K562 (cell line): Measurements from ENCODE around the gene ASPHD2. TPM values are rescaled to one million over a fixed set of nuclear protein-coding genes. Genes with fewer than 3 reads are reported as not detected.

Experiments used
- ATF2 ChIP-seq: sonication (generic); formaldehyde crosslinking; IDR thresholded peaks from 2 replicates; pipeline ENCODE4 v1.8.1; 2022; ENCODE audit warnings: missing genetic modification reagents
- BRCA1 ChIP-seq, 2 experiments: fragments of 450-650 bp in 1 of 2; sonication (generic) in 1 of 2; formaldehyde crosslinking in 1 of 2; IDR thresholded peaks; 2 replicates each; pipeline versions ENCODE4 v1.5.0 to v1.6.1; 2017 to 2020; ENCODE audit warnings: mild to moderate bottlenecking in 1 of 2, missing genetic modification reagents in 1 of 2
- CREM ChIP-seq: IDR thresholded peaks from 2 replicates; pipeline ENCODE4 v1.6.1; 2014; ENCODE audit warnings: antibody characterized with exemption, low read depth
- DIDO1 ChIP-seq: fragments of 450-650 bp; IDR thresholded peaks from 2 replicates; pipeline ENCODE4 v1.6.1; 2016; ENCODE audit warnings: low read depth, missing biosample characterization, missing genetic modification characterization
- ETS1 ChIP-seq: conservative IDR thresholded peaks from 2 replicates; pipeline ENCODE4 v1.6.1; 2011; ENCODE audit warnings: low read depth, mild to moderate bottlenecking, low read length; ENCODE audit not compliant: control insufficient read depth
- ILF3 ChIP-seq: fragments of 450-650 bp; IDR thresholded peaks from 2 replicates; pipeline ENCODE4 v1.6.1; 2018; ENCODE audit warnings: antibody characterized with exemption, mild to moderate bottlenecking, moderate library complexity, borderline replicate concordance
- KDM5B ChIP-seq: fragments of 200-600 bp; sonication (generic); IDR thresholded peaks from 2 replicates; pipeline ENCODE4 v1.6.1; 2012; ENCODE audit warnings: low read depth, mild to moderate bottlenecking, moderate library complexity, low read length, control low read depth, inconsistent platforms; ENCODE audit not compliant: insufficient replicate concordance
- MECOM ChIP-seq: fragments of 250-450 bp; sonication (Bioruptor Pico); IDR thresholded peaks from 2 replicates; pipeline ENCODE4 v1.8.0; 2022; ENCODE audit warnings: inconsistent platforms
- MYC ChIP-seq, 2 experiments: fragments of 250-450 bp in 1 of 2; sonication (Bioruptor Pico) in 1 of 2; IDR thresholded peaks; 2 replicates each; pipeline versions ENCODE4 v1.5.1 to v1.6.1; 2012 to 2021; ENCODE audit warnings: low read depth in 2 of 2, borderline replicate concordance in 1 of 2, improper control_type of control experiment in 1 of 2, low read length in 1 of 2, mild to moderate bottlenecking in 1 of 2, moderate library complexity in 1 of 2
- NR4A1 ChIP-seq, 2 experiments: fragments of 250-450 bp in 1 of 2; fragments of 450-650 bp in 1 of 2; sonication (Bioruptor Pico) in 1 of 2; IDR thresholded peaks; 2 replicates each; pipeline versions ENCODE4 v1.4.0 to v1.6.1; 2016 to 2020; ENCODE audit warnings: mild to moderate bottlenecking in 2 of 2, missing compliant biosample characterization in 1 of 2, missing genetic modification characterization in 1 of 2, moderate library complexity in 1 of 2
- PHF8 ChIP-seq: fragments of 200-600 bp; sonication (generic); IDR thresholded peaks from 2 replicates; pipeline ENCODE4 v1.6.1; 2012; ENCODE audit warnings: mixed run types, mild to moderate bottlenecking, inconsistent platforms, low read length, moderate library complexity, borderline replicate concordance
- SMAD1 ChIP-seq: fragments of 150-350 bp; IDR thresholded peaks from 2 replicates; pipeline ENCODE4 v1.6.1; 2014; ENCODE audit warnings: low read length, low read depth; ENCODE audit not compliant: partially characterized antibody
- SMARCE1 ChIP-seq: fragments of 450-650 bp; IDR thresholded peaks from 2 replicates; pipeline ENCODE4 v1.7.1; 2016; ENCODE audit warnings: mild to moderate bottlenecking
- TAF7 ChIP-seq: fragments of 450-650 bp; IDR thresholded peaks from 2 replicates; pipeline ENCODE4 v1.6.1; 2016; ENCODE audit warnings: missing genetic modification characterization, missing compliant biosample characterization
- TOE1 ChIP-seq, 2 experiments: fragments of 450-650 bp in 1 of 2; sonication (generic) in 1 of 2; formaldehyde crosslinking in 1 of 2; IDR thresholded peaks; 2 replicates each; pipeline versions ENCODE4 v1.7.1 to v1.8.0; 2016 to 2022; ENCODE audit warnings: borderline replicate concordance in 2 of 2, mild to moderate bottlenecking in 2 of 2, antibody characterized with exemption in 1 of 2, inconsistent platforms in 1 of 2, low read depth in 1 of 2, missing genetic modification reagents in 1 of 2, moderate library complexity in 1 of 2
- ZNF224 ChIP-seq: sonication (generic); formaldehyde crosslinking; IDR thresholded peaks from 2 replicates; pipeline ENCODE4 v1.8.0; 2022; ENCODE audit warnings: mild to moderate bottlenecking, missing genetic modification reagents
- ZNF780A ChIP-seq: fragments of 250-450 bp; sonication (Bioruptor Pico); IDR thresholded peaks from 2 replicates; pipeline ENCODE4 v1.5.0; 2021; ENCODE audit warnings: mild to moderate bottlenecking
- polyA plus RNA-seq, 8 experiments: library from polyadenylated mRNA; depleted of rRNA in 4 of 8; stranded (reverse) in 5 of 8; unstranded in 3 of 8; fragments of >200 nt; fragmentation: Nextera tagmentation in 2 of 8; fragmentation: Illumina TruSeq in 1 of 8; extraction: Ambion mirVana in 2 of 8; extraction: Trizol in 1 of 8; gene quantifications; 2 replicates each; pipeline versions ENCODE4 v1.2.1 to v1.2.3, GENCODE V29; 2011 to 2014; ENCODE audit warnings: inconsistent platforms in 1 of 8, missing spikeins in 1 of 8
- total RNA-seq, 7 experiments: library from RNA; depleted of rRNA in 6 of 7; stranded (reverse); fragments of >200 nt in 6 of 7; fragmentation: Illumina TruSeq in 2 of 7; extraction: Trizol in 2 of 7; gene quantifications; 2 replicates each; pipeline versions ENCODE4 v1.2.1 to v1.2.3, GENCODE V29; 2011 to 2021; ENCODE audit warnings: low replicate concordance in 1 of 7
- TF ChIP-seq, protein P1 (sequence below): IDR thresholded peaks from 3 replicates; pipeline ENCODE4 v1.6.1; 2011; ENCODE audit warnings: borderline replicate concordance, mild to moderate bottlenecking; ENCODE audit not compliant: insufficient read length, insufficient read depth
- TF ChIP-seq, protein P2 (sequence below): fragments of 450-650 bp; IDR thresholded peaks from one replicate; pipeline ENCODE4 v1.6.1; 2018; ENCODE audit warnings: mild to moderate bottlenecking, moderate library complexity; ENCODE audit not compliant: partially characterized antibody

ASPHD2 gene
- total and polyA plus RNA-seq, 9 of the 15 experiments (the other 6 are each of a cell fraction or from before 2014, with no cell fraction given), result 0.18 to 0.64 (median 0.36) TPM

DNA sequence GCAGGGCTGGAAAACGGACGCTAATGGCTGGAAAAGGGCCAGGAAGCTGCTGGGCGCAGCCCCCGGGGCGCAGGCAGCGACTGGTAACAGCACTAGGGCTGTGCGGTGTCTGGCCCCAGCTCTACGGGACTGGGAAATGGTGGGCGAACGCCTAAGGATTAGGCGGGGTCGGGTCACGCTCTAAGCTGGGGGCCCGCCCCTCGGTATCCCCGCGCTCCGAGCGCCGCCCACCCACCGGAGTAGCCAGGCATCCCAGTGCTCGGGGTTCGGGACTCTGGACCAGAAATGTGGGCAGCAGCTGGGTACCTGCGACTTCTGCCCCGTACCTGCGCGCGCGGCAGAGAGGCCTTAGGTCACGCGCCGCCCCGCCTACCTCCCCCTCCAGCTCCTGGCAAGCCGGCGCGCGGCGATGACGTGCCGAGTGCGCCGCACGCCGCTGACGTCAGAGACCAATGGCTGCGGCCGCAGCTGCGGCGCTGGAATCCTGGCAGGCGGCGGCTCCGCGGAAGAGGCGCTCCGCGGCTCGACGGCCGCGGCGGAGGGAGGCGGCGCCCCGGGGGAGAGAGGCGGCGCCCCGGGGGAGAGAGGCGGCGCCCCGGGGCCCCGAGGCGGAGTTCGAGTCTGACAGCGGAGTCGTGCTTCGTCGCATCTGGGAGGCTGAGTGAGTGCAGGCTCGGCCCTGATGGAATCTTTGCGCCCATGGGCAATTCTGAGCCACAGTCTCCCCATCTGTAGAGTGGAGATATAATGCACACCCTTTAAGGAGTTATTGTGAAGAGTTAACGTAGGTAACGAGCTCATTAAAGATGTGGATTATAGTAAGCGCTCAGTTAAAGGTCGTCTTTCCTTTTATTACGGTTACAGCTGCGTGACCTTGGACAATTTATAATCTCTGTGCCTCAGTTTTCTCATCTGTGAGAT, 54.6 kb downstream of the ASPHD2 start, which contains the start of the genes HPS4 and SRRD (continued):
- peak; percentile 81; the same call in 1 of the 2 replicates for TF ChIP-seq MYC (IDR thresholded peaks at IDR 0.05; ENCODE audit: low read depth, low read length)
- TF ChIP-seq MYC (CRISPR knock-in tag; IDR thresholded peaks at IDR 0.05; ENCODE audit: borderline replicate concordance, low read depth), result peak; percentile 68; the same call in 1 of the 2 replicates
- no peak for TF ChIP-seq ZNF224 (CRISPR knock-in tag)
- peak; percentile 67; the same call in 1 of the 2 replicates for TF ChIP-seq PHF8
- no peak for TF ChIP-seq ILF3
- no peak for TF ChIP-seq BRCA1 (IDR thresholded peaks at IDR 0.05)
- TF ChIP-seq BRCA1 (CRISPR knock-in tag; IDR thresholded peaks at IDR 0.05), result no peak
- peak; percentile 57 for TF ChIP-seq KDM5B
- TF ChIP-seq, protein P1, sequence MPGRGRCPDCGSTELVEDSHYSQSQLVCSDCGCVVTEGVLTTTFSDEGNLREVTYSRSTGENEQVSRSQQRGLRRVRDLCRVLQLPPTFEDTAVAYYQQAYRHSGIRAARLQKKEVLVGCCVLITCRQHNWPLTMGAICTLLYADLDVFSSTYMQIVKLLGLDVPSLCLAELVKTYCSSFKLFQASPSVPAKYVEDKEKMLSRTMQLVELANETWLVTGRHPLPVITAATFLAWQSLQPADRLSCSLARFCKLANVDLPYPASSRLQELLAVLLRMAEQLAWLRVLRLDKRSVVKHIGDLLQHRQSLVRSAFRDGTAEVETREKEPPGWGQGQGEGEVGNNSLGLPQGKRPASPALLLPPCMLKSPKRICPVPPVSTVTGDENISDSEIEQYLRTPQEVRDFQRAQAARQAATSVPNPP, result no peak
- TF ChIP-seq TOE1 (IDR thresholded peaks at IDR 0.05; ENCODE audit: borderline replicate concordance), result peak; percentile 69
- no peak for TF ChIP-seq TOE1 (CRISPR knock-in tag; IDR thresholded peaks at IDR 0.05; ENCODE audit: borderline replicate concordance, low read depth)
- no peak for TF ChIP-seq MECOM (CRISPR knock-in tag)
- TF ChIP-seq ETS1, result peak; percentile 72
- peak; percentile 39; the same call in 1 of the 2 replicates for TF ChIP-seq DIDO1 (tag)
- TF ChIP-seq ATF2 (CRISPR knock-in tag), result peak; percentile 76; the same call in 1 of the 2 replicates
- TF ChIP-seq ZNF780A (CRISPR knock-in tag), result no peak
- TF ChIP-seq SMARCE1, result 0 out of 2 replicates have a peak, but pooled peaks have one; percentile 28
- TF ChIP-seq SMAD1, result no peak
- TF ChIP-seq CREM, result peak; percentile 99
- TF ChIP-seq NR4A1 (CRISPR knock-in tag; IDR thresholded peaks at IDR 0.05), result no peak
- no peak for TF ChIP-seq NR4A1 (tag; IDR thresholded peaks at IDR 0.05)
- TF ChIP-seq TAF7 (tag), result no peak
- TF ChIP-seq, protein P2, sequence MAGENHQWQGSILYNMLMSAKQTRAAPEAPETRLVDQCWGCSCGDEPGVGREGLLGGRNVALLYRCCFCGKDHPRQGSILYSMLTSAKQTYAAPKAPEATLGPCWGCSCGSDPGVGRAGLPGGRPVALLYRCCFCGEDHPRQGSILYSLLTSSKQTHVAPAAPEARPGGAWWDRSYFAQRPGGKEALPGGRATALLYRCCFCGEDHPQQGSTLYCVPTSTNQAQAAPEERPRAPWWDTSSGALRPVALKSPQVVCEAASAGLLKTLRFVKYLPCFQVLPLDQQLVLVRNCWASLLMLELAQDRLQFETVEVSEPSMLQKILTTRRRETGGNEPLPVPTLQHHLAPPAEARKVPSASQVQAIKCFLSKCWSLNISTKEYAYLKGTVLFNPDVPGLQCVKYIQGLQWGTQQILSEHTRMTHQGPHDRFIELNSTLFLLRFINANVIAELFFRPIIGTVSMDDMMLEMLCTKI, result no peak
